ENCODE data around the gene MRE11.
"Not testable (repeated sequence)": the region's sequence is repeated elsewhere in the genome, so short reads cannot be mapped to it uniquely, and the experiment has no call there.

Gene MRE11

DNA sequence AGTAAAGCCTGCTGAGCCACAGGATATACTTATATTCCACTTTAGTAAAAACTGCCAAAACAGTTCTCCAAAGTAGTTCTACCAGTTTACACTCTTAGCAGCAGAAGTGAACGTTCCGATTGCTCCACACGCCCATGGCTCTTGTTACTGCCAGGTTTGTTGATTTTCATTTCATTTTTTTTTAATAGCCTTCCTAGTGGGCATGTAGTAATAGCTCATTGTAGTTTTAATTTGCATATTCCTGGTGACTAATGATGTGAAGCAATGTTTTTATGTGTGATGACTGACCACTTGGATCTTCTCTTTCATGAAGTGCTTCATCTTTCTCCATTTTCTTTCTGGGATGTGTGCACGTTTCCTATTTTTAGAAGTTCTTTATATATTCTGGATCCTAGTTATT is 13.8 kb upstream of the MRE11 start:
- no peak overlapping the region for H3K27ac ChIP-seq (ENCODE audit: low read depth, low read length)
- TF ChIP-seq EZH2phosphoT487 (IDR thresholded peaks at IDR 0.05; ENCODE audit: borderline replicate concordance, low read length) (no peak), CTCF (IDR thresholded peaks at IDR 0.05; ENCODE audit: low read depth, low read length, poor library complexity, severe bottlenecking) (no peak)
- H4K20me1 ChIP-seq (ENCODE audit: control insufficient read depth, insufficient read depth, low read depth, low read length): no peaks in the 10 kb centered on the region
- no peaks in the 10 kb centered on the region for H3K36me3 ChIP-seq (ENCODE audit: control insufficient read depth, low read length)
- no peaks in the 10 kb centered on the region for H3K9me3 ChIP-seq (ENCODE audit: control insufficient read depth, insufficient read depth, low read length)
- no peak overlapping the region for H3K4me3 ChIP-seq (ENCODE audit: low read length)
- peaks cover 11% of the 10 kb centered on the region for H3K27me3 ChIP-seq (ENCODE audit: control insufficient read depth, low read length)
- H3K9me2 ChIP-seq (replicated peaks; ENCODE audit: control insufficient read depth, low read length): no peaks in the 10 kb centered on the region
- no peaks in the 10 kb centered on the region for H3F3A ChIP-seq (ENCODE audit: control insufficient read depth, insufficient read depth)
- H3K79me2 ChIP-seq (ENCODE audit: control insufficient read depth, low read length): no peaks in the 10 kb centered on the region
- H3K4me2 ChIP-seq (ENCODE audit: low read length): no peak overlapping the region
- H3K4me1 ChIP-seq (ENCODE audit: control insufficient read depth, low read length): peaks cover 3% of the 10 kb centered on the region; the same call in 1 of the 2 replicates

GRCh38 chr11:94506513-94506912 is 12.9 kb upstream of the MRE11 start:
- H3K36me3 ChIP-seq (ENCODE audit: control insufficient read depth, low read length); H3K4me2 ChIP-seq (ENCODE audit: low read length): not testable (repeated sequence)

DNA sequence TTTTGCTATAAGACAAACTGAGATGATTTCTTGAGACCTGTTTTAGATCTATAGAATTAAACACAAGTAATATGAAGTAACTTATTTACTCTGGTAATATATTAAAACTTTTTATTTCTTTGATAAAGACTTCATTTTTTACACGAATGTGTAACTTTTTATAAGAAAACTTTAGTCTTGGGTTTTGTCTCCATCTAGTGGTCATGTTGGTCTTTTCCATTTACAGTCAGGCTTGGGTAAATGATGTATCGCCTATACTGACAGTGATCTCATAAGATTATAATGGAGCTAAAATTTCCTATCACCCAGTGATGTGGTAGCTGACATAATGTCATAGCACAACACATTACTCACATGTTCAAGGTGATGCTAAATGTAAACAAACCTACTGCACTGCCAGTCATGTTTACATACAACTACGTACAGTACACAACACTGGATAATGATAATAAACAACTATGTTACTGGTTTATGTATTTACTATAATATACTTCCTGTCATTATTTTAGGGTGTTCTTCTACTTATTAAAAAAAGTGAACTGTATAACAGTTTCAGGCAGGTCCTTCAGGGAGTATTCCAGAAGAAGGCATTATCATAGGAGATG is 11.1 kb upstream of the MRE11 start:
- TF ChIP-seq EZH2phosphoT487 (IDR thresholded peaks at IDR 0.05; ENCODE audit: borderline replicate concordance, low read length): no peak
- TF ChIP-seq CTCF (IDR thresholded peaks at IDR 0.05; ENCODE audit: low read depth, low read length, poor library complexity, severe bottlenecking): peak; percentile 65
- Histone ChIP-seq H3K36me3 (ENCODE audit: control insufficient read depth, low read length) (peaks cover 5% of the 10 kb centered on the region), H3K27ac (ENCODE audit: low read depth, low read length) (no peak overlapping the region), H3K4me1 (ENCODE audit: control insufficient read depth, low read length) (no peaks in the 10 kb centered on the region), H3K4me3 (ENCODE audit: low read length) (no peak overlapping the region), H3K79me2 (ENCODE audit: control insufficient read depth, low read length) (no peaks in the 10 kb centered on the region), H3K9me2 (replicated peaks; ENCODE audit: control insufficient read depth, low read length) (no peaks in the 10 kb centered on the region), H3K4me2 (ENCODE audit: low read length) (no peak overlapping the region), H4K20me1 (ENCODE audit: control insufficient read depth, insufficient read depth, low read depth, low read length) (no peaks in the 10 kb centered on the region), H3K27me3 (ENCODE audit: control insufficient read depth, low read length) (no peaks in the 10 kb centered on the region), H3K9me3 (ENCODE audit: control insufficient read depth, insufficient read depth, low read length) (no peaks in the 10 kb centered on the region), H3F3A (ENCODE audit: control insufficient read depth, insufficient read depth) (no peaks in the 10 kb centered on the region)

More at GRCh38 chr11:94506513-94506912, 12.9 kb upstream of the MRE11 start:
- not testable (repeated sequence) for H3K79me2 ChIP-seq (ENCODE audit: control insufficient read depth, low read length); H3K9me2 ChIP-seq (replicated peaks; ENCODE audit: control insufficient read depth, low read length); H3K4me3 ChIP-seq (ENCODE audit: low read length); H3K27ac ChIP-seq (ENCODE audit: low read depth, low read length); H3K4me1 ChIP-seq (ENCODE audit: control insufficient read depth, low read length); H3F3A ChIP-seq (ENCODE audit: control insufficient read depth, insufficient read depth); H4K20me1 ChIP-seq (ENCODE audit: control insufficient read depth, insufficient read depth, low read depth, low read length); H3K9me3 ChIP-seq (ENCODE audit: control insufficient read depth, insufficient read depth, low read length); H3K27me3 ChIP-seq (ENCODE audit: control insufficient read depth, low read length)

DNA sequence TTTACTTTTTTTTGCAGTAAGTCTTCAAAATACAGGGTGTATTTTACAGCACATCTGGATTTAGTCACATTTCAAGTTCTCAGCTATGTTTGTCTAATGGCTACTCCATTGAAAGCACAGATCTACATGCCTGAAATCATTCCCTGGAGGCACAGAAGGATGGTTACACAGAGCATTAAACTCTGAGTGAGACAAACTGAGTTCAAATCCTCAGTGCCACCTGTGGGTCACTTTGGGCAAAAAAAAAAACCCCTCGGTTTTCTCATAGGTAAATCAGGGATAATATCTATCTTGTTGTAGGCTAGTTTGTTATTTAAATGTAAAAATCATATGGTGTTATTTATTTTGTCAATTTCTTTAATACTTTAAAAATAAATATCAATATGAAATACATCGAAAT is 7.9 kb upstream of the MRE11 start:
- peaks cover 34% of the 10 kb centered on the region for H3K36me3 ChIP-seq (ENCODE audit: control insufficient read depth, low read length)

More for the DNA sequence above, 7.9 kb upstream of the MRE11 start:
- Histone ChIP-seq H3K4me1 (ENCODE audit: control insufficient read depth, low read length) (no peaks in the 10 kb centered on the region), H3K4me2 (ENCODE audit: low read length) (no peak overlapping the region), H4K20me1 (ENCODE audit: control insufficient read depth, insufficient read depth, low read depth, low read length) (no peaks in the 10 kb centered on the region), H3F3A (ENCODE audit: control insufficient read depth, insufficient read depth) (no peaks in the 10 kb centered on the region), H3K79me2 (ENCODE audit: control insufficient read depth, low read length) (no peaks in the 10 kb centered on the region), H3K4me3 (ENCODE audit: low read length) (no peak overlapping the region), H3K9me3 (ENCODE audit: control insufficient read depth, insufficient read depth, low read length) (no peaks in the 10 kb centered on the region), H3K27me3 (ENCODE audit: control insufficient read depth, low read length) (no peaks in the 10 kb centered on the region), H3K27ac (ENCODE audit: low read depth, low read length) (no peak overlapping the region), H3K9me2 (replicated peaks; ENCODE audit: control insufficient read depth, low read length) (no peaks in the 10 kb centered on the region)
- no peak for TF ChIP-seq CTCF (IDR thresholded peaks at IDR 0.05; ENCODE audit: low read depth, low read length, poor library complexity, severe bottlenecking)
